Lower lobe of right lung (tissue), 2 donors: ENCODE results near the gene MAGOH. TPM values are rescaled to one million over a fixed set of nuclear protein-coding genes. Genes with fewer than 3 reads are reported as not detected.
"Not testable (repeated sequence)": the region's sequence is repeated elsewhere in the genome, so short reads cannot be mapped to it uniquely, and the experiment has no call there.

Experiments used
- ATAC-seq, 2 donors: fragments of 200-7000 bp; cut with Tn5 transposase; one replicate each; pipeline ENCODE4 v1.9.1; 2020 to 2022; ENCODE audit warnings: mild to moderate bottlenecking in 2 of 2, moderate library complexity in 2 of 2
- DNase-seq: peaks from one replicate; pipeline ENCODE4 v3.0.0-alpha.2; 2020
- H3K27ac ChIP-seq: fragments of 200-600 bp; one replicate; pipeline ENCODE4 v1.8.0; 2022
- H3K27me3 ChIP-seq: fragments of 200-600 bp; one replicate; pipeline ENCODE4 v1.8.0; 2022; ENCODE audit warnings: low read depth
- H3K36me3 ChIP-seq: fragments of 200-600 bp; one replicate; pipeline ENCODE4 v1.8.0; 2022; ENCODE audit warnings: mild to moderate bottlenecking
- H3K4me1 ChIP-seq: fragments of 200-600 bp; one replicate; pipeline ENCODE4 v1.8.0; 2022
- H3K4me3 ChIP-seq: fragments of 200-600 bp; one replicate; pipeline ENCODE4 v1.8.0; 2022; ENCODE audit warnings: mild to moderate bottlenecking
- H3K9me3 ChIP-seq: fragments of 200-600 bp; one replicate; pipeline ENCODE4 v1.8.0; 2022
- intact Hi-C: fragments of 100-400 bp; cut with DNase I; formaldehyde crosslinking; loops from one replicate; pipeline ENCODE4 v1.11.0; 2022
- total RNA-seq: library from RNA; stranded (reverse); fragmentation: NEBNext Ultra II Directional; extraction: Animal tissue kit (Norgen Biotek cat#: 25700); gene quantifications from one replicate; pipeline ENCODE4 v1.2.1, GENCODE V29; 2021
- TF ChIP-seq, protein P1 (sequence below): fragments of 200-600 bp; IDR thresholded peaks from one replicate; pipeline ENCODE4 v1.8.0; 2022; ENCODE audit warnings: antibody characterized with exemption, mild to moderate bottlenecking
- donor health status: DM: no; HTN: yes; CAD: no; lungs with severe emphysema.

Gene MAGOH
- total RNA-seq, 1 donor from 2014 or later = 34.4 TPM

DNA sequence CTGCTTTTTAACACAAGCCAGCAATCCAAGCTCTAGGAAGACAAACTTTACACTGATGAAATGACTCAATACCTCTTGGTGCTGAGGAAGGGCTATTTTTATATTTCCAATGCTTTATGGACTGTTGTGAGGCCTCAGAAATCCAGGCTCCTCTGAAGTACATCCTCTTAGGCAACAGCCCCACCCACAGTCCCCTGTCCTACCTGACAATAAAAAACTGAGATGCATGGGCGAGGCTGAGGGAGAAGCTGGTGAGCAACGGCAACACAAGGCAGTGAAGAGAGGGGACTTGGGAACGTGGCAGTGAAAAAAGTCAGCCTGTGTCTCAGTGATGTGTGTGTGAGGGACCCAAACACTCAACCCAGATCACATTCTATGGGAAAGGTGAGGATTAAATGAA is 51.8 kb downstream of the MAGOH start:
- Histone ChIP-seq H3K27ac (no peak overlapping the region), H3K4me3 (no peak overlapping the region), H3K9me3 (no peaks in the 10 kb centered on the region), H3K36me3 (no peaks in the 10 kb centered on the region), H3K27me3 (no peaks in the 10 kb centered on the region), H3K4me1 (peaks cover 14% of the 10 kb centered on the region)
- TF ChIP-seq, protein P1, sequence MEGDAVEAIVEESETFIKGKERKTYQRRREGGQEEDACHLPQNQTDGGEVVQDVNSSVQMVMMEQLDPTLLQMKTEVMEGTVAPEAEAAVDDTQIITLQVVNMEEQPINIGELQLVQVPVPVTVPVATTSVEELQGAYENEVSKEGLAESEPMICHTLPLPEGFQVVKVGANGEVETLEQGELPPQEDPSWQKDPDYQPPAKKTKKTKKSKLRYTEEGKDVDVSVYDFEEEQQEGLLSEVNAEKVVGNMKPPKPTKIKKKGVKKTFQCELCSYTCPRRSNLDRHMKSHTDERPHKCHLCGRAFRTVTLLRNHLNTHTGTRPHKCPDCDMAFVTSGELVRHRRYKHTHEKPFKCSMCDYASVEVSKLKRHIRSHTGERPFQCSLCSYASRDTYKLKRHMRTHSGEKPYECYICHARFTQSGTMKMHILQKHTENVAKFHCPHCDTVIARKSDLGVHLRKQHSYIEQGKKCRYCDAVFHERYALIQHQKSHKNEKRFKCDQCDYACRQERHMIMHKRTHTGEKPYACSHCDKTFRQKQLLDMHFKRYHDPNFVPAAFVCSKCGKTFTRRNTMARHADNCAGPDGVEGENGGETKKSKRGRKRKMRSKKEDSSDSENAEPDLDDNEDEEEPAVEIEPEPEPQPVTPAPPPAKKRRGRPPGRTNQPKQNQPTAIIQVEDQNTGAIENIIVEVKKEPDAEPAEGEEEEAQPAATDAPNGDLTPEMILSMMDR = no peak
- intact Hi-C loops = no loop called here
- DNase-seq (no peak), ATAC-seq (no peak)

DNA sequence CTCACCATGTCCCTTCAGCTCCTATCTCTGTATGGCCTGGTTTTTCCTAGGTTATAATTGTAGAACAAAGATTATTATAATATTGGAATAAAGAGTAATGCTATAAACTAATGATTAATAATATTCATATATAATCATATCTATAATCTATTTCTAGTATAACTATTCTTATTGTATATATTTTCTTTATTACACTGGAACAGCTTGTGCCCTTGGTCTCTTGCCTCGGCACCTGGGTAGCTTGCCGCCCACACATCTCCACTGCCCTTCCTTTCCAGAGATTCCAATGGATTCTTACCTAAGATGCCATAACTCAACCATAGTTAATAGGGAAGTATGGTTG is 52.4 kb downstream of the MAGOH start:
- ATAC-seq, H3K9me3 ChIP-seq, DNase-seq, H3K36me3 ChIP-seq, H3K27ac ChIP-seq, H3K27me3 ChIP-seq, H3K4me3 ChIP-seq, intact Hi-C loops: not testable (repeated sequence)
- H3K4me1 ChIP-seq = peaks cover 14% of the 10 kb centered on the region

DNA sequence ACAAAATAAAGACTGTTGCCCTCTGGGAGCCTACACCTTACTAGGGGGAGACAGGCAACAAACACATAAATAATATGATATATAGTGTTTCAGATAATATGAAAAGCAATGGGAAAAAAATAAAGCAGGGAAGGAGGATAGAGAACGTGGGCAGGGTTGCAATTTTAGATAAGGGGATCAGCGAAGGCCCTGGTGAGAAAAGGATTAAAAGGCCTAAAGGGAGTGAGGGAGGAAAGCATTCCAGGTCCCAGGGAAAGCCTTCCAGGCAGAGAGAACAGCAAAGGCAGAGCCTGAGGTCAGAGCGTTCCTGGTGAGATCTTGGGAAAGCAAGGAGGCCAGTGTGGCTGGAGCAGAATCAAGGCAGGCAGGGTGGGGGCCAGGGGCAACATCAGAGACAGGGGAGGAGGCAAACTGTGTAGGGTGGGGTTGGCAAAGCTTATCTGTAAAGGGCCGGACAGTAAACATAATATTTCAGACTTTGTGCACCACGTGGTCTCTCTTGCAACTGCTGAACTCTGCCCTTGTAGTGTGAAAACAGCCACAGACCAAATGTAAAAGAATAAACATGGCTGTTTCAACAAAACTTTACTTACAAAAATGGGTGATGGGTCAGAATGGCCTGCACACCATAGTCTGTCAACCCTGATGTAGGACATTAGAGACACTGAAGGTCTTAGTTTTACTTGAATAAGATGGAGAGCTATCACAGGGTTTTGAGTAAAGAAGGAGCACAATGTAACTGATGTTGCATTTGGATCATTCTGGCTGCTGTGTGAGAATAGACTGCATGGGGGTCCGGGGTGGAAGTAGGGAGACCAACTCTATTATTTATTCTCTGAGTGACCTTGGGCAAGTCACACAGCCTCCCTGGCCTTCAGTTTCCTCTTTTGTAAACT is 55.0 kb downstream of the MAGOH start:
- Histone ChIP-seq H3K27me3 (no peaks in the 10 kb centered on the region), H3K4me1 (peaks cover 14% of the 10 kb centered on the region), H3K4me3 (no peak overlapping the region), H3K9me3 (no peaks in the 10 kb centered on the region), H3K27ac (peak overlapping the region; percentile 58), H3K36me3 (no peaks in the 10 kb centered on the region)
- TF ChIP-seq, protein P1 = no peak
- intact Hi-C loops = no loop called here
- DNase-seq = no peak
- ATAC-seq = peak; percentile 34 to 71

DNA sequence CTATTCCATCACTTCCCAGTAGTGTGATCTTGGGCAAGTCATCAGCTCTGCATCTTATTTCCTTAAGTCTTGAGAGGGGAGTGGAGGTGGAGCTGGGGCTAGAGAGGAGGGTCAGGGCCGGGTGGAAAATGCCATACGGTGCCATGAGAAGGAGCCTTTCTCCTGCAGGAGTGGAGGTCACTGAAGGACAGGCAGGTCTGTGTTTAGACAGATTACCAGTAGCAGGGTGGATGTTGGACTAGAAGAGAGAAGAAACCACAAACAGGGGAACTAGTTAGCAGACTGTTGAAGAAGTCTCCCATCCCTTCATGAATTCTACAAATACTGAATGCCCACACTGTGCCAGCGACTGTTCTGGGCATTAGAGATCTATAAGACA is 55.6 kb downstream of the MAGOH start:
- no peaks in the 10 kb centered on the region for H3K36me3 ChIP-seq
- H3K27me3 ChIP-seq = no peaks in the 10 kb centered on the region
- H3K4me1 ChIP-seq = peaks cover 14% of the 10 kb centered on the region
- intact Hi-C loops = no loop called here
- no peaks in the 10 kb centered on the region for H3K9me3 ChIP-seq
- peak overlapping the region; percentile 58 for H3K27ac ChIP-seq
- no peak overlapping the region for H3K4me3 ChIP-seq
- ATAC-seq (no peak), DNase-seq (no peak)
- TF ChIP-seq, protein P1 = no peak

DNA sequence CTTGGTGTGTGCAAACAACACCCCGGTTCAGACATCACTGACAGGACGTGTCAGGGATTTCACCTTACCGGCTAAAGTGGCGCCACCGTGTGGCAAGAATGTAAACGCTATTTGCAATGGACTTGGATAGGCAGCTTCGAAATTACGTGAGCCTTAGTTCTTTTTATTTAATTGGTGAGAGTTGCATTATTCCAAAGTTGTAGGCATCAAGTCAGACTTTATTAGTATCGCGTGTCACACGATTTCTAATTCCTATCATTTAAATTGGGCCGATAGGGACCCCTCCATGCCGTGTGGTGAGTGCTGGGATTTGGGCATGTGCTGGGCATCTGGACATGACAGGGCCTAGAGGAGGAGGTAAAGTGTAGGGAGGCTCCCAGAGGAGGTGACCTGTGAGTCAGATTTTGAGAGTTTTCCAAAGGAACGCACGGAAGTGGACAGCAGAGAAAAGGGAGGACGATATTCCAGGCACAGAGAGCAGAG is 56.2 kb downstream of the MAGOH start:
- TF ChIP-seq, protein P1 = peak; percentile 92
- no peaks in the 10 kb centered on the region for H3K9me3 ChIP-seq
- H3K4me3 ChIP-seq = no peak overlapping the region
- H3K27me3 ChIP-seq = no peaks in the 10 kb centered on the region
- no peaks in the 10 kb centered on the region for H3K36me3 ChIP-seq
- H3K27ac ChIP-seq = peak overlapping the region; percentile 58
- ATAC-seq = peak; percentile 70 to 80
- H3K4me1 ChIP-seq = peaks cover 19% of the 10 kb centered on the region
- intact Hi-C loops = no loop called here
- peak; percentile 90 for DNase-seq

DNA sequence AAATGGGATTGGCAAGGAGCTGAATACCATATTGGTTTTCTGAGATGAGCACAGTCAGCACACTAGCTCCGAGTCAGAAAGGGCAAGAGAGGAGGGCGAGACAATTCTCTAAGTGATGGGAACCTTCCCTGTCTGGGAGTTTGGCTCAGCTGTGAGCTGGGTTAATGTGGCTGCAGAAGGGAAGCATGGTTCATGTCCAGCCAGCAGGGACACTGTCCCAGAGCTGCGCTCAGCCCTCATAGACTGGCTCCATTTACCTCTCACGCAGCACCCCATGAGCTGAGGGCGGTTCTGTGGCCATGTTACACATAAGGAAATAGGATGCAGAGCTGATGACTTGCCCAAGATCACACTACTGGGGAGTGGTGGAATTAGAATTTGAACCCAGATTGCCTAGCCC is 57.4 kb downstream of the MAGOH start:
- Histone ChIP-seq H3K4me3 (no peak overlapping the region), H3K36me3 (no peaks in the 10 kb centered on the region), H3K27me3 (no peaks in the 10 kb centered on the region), H3K27ac (no peak overlapping the region), H3K9me3 (no peaks in the 10 kb centered on the region), H3K4me1 (peaks cover 31% of the 10 kb centered on the region)
- DNase-seq (no peak), ATAC-seq (no peak)
- intact Hi-C loops = no loop called here
- TF ChIP-seq, protein P1 = no peak
